Stimulated activated CD4-positive, alpha-beta T cell treated with anti-CD3 and anti-CD28 coated beads, Interleukin-1b, Interleukin-23, amount 100 ng/mL, for 48 hours (primary cell): ENCODE results near the gene KPNA2.
"Not testable (repeated sequence)": the region's sequence is repeated elsewhere in the genome, so short reads cannot be mapped to it uniquely, and the experiment has no call there.

Source experiments
- DNase-seq: peaks from one replicate; pipeline ENCODE4 v3.0.0-alpha.2; 2020

Gene KPNA2

GRCh38 chr17:68061512-68062313 lies 26.2 kb downstream of the KPNA2 start:
- no peak for DNase-seq

- not testable (repeated sequence) for DNase-seq
Observed at GRCh38 chr17:68065366-68065765, 29.8 kb downstream of the KPNA2 start.

GRCh38 chr17:68068512-68068911 lies 33.0 kb downstream of the KPNA2 start:
- not testable (repeated sequence) for DNase-seq

- DNase-seq: not testable (repeated sequence)
Observed at GRCh38 chr17:68070582-68071444, 35.3 kb downstream of the KPNA2 start.

- no peak for DNase-seq
Observed at GRCh38 chr17:68074279-68074678, 38.7 kb downstream of the KPNA2 start.

- not testable (repeated sequence) for DNase-seq
Observed at GRCh38 chr17:68075953-68076607, 40.5 kb downstream of the KPNA2 start.

GRCh38 chr17:68077498-68077897 lies 42.0 kb downstream of the KPNA2 start:
- DNase-seq: not testable (repeated sequence)

- no peak for DNase-seq
Observed at GRCh38 chr17:68080411-68081150, 45.0 kb downstream of the KPNA2 start.

GRCh38 chr17:68081305-68082265 lies 46.0 kb downstream of the KPNA2 start:
- not testable (repeated sequence) for DNase-seq

- no peak for DNase-seq
Observed at GRCh38 chr17:68085771-68086381, 50.3 kb downstream of the KPNA2 start.

GRCh38 chr17:68086666-68087065 lies 51.1 kb downstream of the KPNA2 start:
- peak; percentile 28 for DNase-seq

- not testable (repeated sequence) for DNase-seq
Observed at GRCh38 chr17:68087131-68087623, 51.6 kb downstream of the KPNA2 start.

- no peak for DNase-seq
Observed at GRCh38 chr17:68087851-68088250, 52.3 kb downstream of the KPNA2 start.

- DNase-seq: peak; percentile 31
Observed at GRCh38 chr17:68089881-68090280, 54.3 kb downstream of the KPNA2 start.

- DNase-seq: no peak
Observed at GRCh38 chr17:68094481-68095078, 59.0 kb downstream of the KPNA2 start.

- DNase-seq: no peak
Observed at GRCh38 chr17:68095205-68095811, 59.8 kb downstream of the KPNA2 start.

GRCh38 chr17:68096111-68096510 lies 60.6 kb downstream of the KPNA2 start:
- no peak for DNase-seq
